Measurements from ENCODE around the gene TTC28.

The TTC28 gene

GRCh38 chr22:28346308-28346707, 333.3 kb downstream of the TTC28 start:
- no peak for DNase-seq

- DNase-seq, result no peak
These were observed 334.5 kb downstream of the TTC28 start for GRCh38 chr22:28344918-28345703.

GRCh38 chr22:28341001-28341400, 338.6 kb downstream of the TTC28 start:
- no peak for DNase-seq

- no peak for DNase-seq
These were observed 346.6 kb downstream of the TTC28 start for GRCh38 chr22:28333088-28333487.

GRCh38 chr22:28332410-28332809, 347.2 kb downstream of the TTC28 start:
- DNase-seq, result no peak

- no peak for DNase-seq
These were observed 347.9 kb downstream of the TTC28 start for GRCh38 chr22:28331695-28332094.

- no peak for DNase-seq
These were observed 350.2 kb downstream of the TTC28 start for GRCh38 chr22:28329186-28330073.

GRCh38 chr22:28328756-28329155, 350.9 kb downstream of the TTC28 start:
- DNase-seq, result no peak

GRCh38 chr22:28316014-28316413, 363.6 kb downstream of the TTC28 start:
- DNase-seq, result no peak

- DNase-seq, result no peak
These were observed 364.7 kb downstream of the TTC28 start for GRCh38 chr22:28314959-28315358.

GRCh38 chr22:28310299-28310698, 369.3 kb downstream of the TTC28 start:
- DNase-seq, result no peak

- DNase-seq, result no peak
These were observed 379.9 kb downstream of the TTC28 start for GRCh38 chr22:28299753-28300152.

- DNase-seq, result no peak
These were observed 380.3 kb downstream of the TTC28 start for GRCh38 chr22:28299309-28299708.

- no peak for DNase-seq
These were observed 382.1 kb downstream of the TTC28 start for GRCh38 chr22:28297504-28297903.

- DNase-seq, result no peak
These were observed 383.2 kb downstream of the TTC28 start for GRCh38 chr22:28296452-28296851.

GRCh38 chr22:28283068-28283654, 396.5 kb downstream of the TTC28 start:
- DNase-seq, result no peak

GRCh38 chr22:28282405-28283067, 397.1 kb downstream of the TTC28 start:
- DNase-seq, result no peak

- DNase-seq, result no peak
These were observed 399.8 kb downstream of the TTC28 start for GRCh38 chr22:28279888-28280287.

- no peak for DNase-seq
These were observed 410.4 kb downstream of the TTC28 start for GRCh38 chr22:28269277-28269676.

- no peak for DNase-seq
These were observed 410.8 kb downstream of the TTC28 start for GRCh38 chr22:28268850-28269249.

GRCh38 chr22:28268171-28268570, 411.5 kb downstream of the TTC28 start:
- no peak for DNase-seq

- DNase-seq, result no peak
These were observed 419.0 kb downstream of the TTC28 start for GRCh38 chr22:28260619-28261018.

GRCh38 chr22:28259774-28260312, 419.8 kb downstream of the TTC28 start:
- DNase-seq, result no peak
